GM19043 (cell line): ENCODE measurements around the gene TULP1.
A peak's percentile ranks its signal among the peaks of the same experiment; 100 is the strongest.

Experiments
- ATAC-seq: cut with Tn5 transposase; IDR thresholded peaks from one replicate; pipeline ENCODE4 v1.9.1; 2021; ENCODE audit warnings: low read depth; ENCODE audit not compliant: unreplicated experiment

The TULP1 gene

GRCh38 chr6:35469751-35470662, 42.7 kb downstream of the TULP1 start:
- no peak for ATAC-seq

- ATAC-seq, result no peak
These were observed 43.5 kb downstream of the TULP1 start for GRCh38 chr6:35468980-35469750.

- ATAC-seq, result peak; percentile 74
These were observed 44.3 kb downstream of the TULP1 start, which contains the start of gene RPL10A for GRCh38 chr6:35468181-35468979. Gene RPL10A (plus strand): TSS chr6:35468401. CDS start chr6:35468435, 34 bp downstream.

- no peak for ATAC-seq
These were observed 47.0 kb downstream of the TULP1 start for GRCh38 chr6:35465646-35466045.

- ATAC-seq, result no peak
These were observed 49.4 kb downstream of the TULP1 start for GRCh38 chr6:35463292-35463691.

GRCh38 chr6:35461270-35461669, 51.4 kb downstream of the TULP1 start:
- ATAC-seq, result no peak

- ATAC-seq, result no peak
These were observed 54.8 kb downstream of the TULP1 start for GRCh38 chr6:35457907-35458306.

GRCh38 chr6:35454391-35455110, 58.1 kb downstream of the TULP1 start:
- no peak for ATAC-seq

GRCh38 chr6:35453236-35453635, 59.5 kb downstream of the TULP1 start:
- ATAC-seq, result no peak

GRCh38 chr6:35452183-35453090, 60.3 kb downstream of the TULP1 start, which contains the start of gene FANCE:
Gene FANCE (plus strand): TSS chr6:35452338. CDS start chr6:35452546, 208 bp downstream.
- peak; percentile 89 for ATAC-seq

GRCh38 chr6:35451354-35452182, 61.1 kb downstream of the TULP1 start:
- no peak for ATAC-seq

- ATAC-seq, result no peak
These were observed 63.3 kb downstream of the TULP1 start for GRCh38 chr6:35449287-35449881.

GRCh38 chr6:35448191-35448590, 64.5 kb downstream of the TULP1 start:
- no peak for ATAC-seq
